GM12865 (cell line): Measurements from ENCODE around the gene CTSE.

Source experiments
- DNase-seq: peaks from one replicate; pipeline ENCODE4 v3.0.0; 2010; ENCODE audit warnings: low read depth
- H3K4me3 ChIP-seq: 2 replicates; pipeline ENCODE4 v1.5.1; 2011; ENCODE audit warnings: mild to moderate bottlenecking, low read depth, low read length, control low read depth
- CTCF ChIP-seq: IDR thresholded peaks from 2 replicates; pipeline ENCODE4 v1.5.1; 2011; ENCODE audit warnings: low read length, control low read depth, low read depth, inconsistent platforms; ENCODE audit not compliant: insufficient read depth; ENCODE audit errors: missing control alignments

Gene CTSE

GRCh38 chr1:205978676-205979075 is 45.0 kb downstream of the CTSE start:
- no peak for TF ChIP-seq CTCF
- no peak overlapping the region for H3K4me3 ChIP-seq
- DNase-seq: no peak

- peak; percentile 96 for TF ChIP-seq CTCF
- DNase-seq: peak; percentile 88
Observed at GRCh38 chr1:205977402-205978014, 46.2 kb downstream of the CTSE start.

GRCh38 chr1:205976708-205977401 is 46.8 kb downstream of the CTSE start:
- H3K4me3 ChIP-seq: no peak overlapping the region
- no peak for DNase-seq
- no peak for TF ChIP-seq CTCF

More at GRCh38 chr1:205977402-205978014, 46.2 kb downstream of the CTSE start:
- no peak overlapping the region for H3K4me3 ChIP-seq

GRCh38 chr1:205976036-205976435 is 47.7 kb downstream of the CTSE start:
- H3K4me3 ChIP-seq: no peak overlapping the region
- no peak for TF ChIP-seq CTCF
- DNase-seq: no peak

- TF ChIP-seq CTCF: no peak
- no peak for DNase-seq
- H3K4me3 ChIP-seq: no peak overlapping the region
Observed at GRCh38 chr1:205975387-205975998, 48.2 kb downstream of the CTSE start.

GRCh38 chr1:205974712-205975111 is 49.0 kb downstream of the CTSE start:
- DNase-seq: no peak
- TF ChIP-seq CTCF: no peak
- no peak overlapping the region for H3K4me3 ChIP-seq
